SU-DHL-6 (cell line): ENCODE results near the gene CCR2.

ENCODE experiments used
- H2AFZ ChIP-seq: fragments of 200-600 bp; sonication (generic); 2 replicates; pipeline ENCODE4 v1.6.1; 2014; ENCODE audit warnings: low read depth, mild to moderate bottlenecking, moderate library complexity, mixed read lengths, antibody characterized with exemption, low read length; ENCODE audit not compliant: severe bottlenecking
- H3F3A ChIP-seq: fragments of 200-600 bp; shearing (Covaris generic); 2 replicates; pipeline ENCODE4 v1.6.0; 2016; ENCODE audit warnings: antibody characterized with exemption, mild to moderate bottlenecking; ENCODE audit not compliant: insufficient read depth
- H3K27ac ChIP-seq: fragments of 200-600 bp; sonication (generic); 2 replicates; pipeline ENCODE4 v1.5.1; 2016; ENCODE audit warnings: low read depth, mild to moderate bottlenecking, low read length, moderate library complexity, mixed read lengths
- H3K27me3 ChIP-seq: fragments of 200-600 bp; sonication (generic), shearing (Covaris generic); 2 replicates; pipeline ENCODE4 v1.6.0; 2014; ENCODE audit warnings: mild to moderate bottlenecking, low read length
- H3K36me3 ChIP-seq: fragments of 200-600 bp; sonication (generic); 2 replicates; pipeline ENCODE4 v1.6.1; 2014; ENCODE audit warnings: mild to moderate bottlenecking, low read length, mixed read lengths
- H3K4me2 ChIP-seq: fragments of 300-600, 200-600 bp; shearing (Covaris generic), sonication (generic); 2 replicates; pipeline ENCODE4 v1.6.0; 2014; ENCODE audit warnings: low read length, low read depth, mild to moderate bottlenecking; ENCODE audit not compliant: poor library complexity, severe bottlenecking
- H3K4me3 ChIP-seq: fragments of 200-600 bp; sonication (generic); 2 replicates; pipeline ENCODE4 v1.5.1; 2014; ENCODE audit warnings: antibody characterized with exemption, low read length, mild to moderate bottlenecking, mixed read lengths; ENCODE audit not compliant: insufficient read depth, poor library complexity, severe bottlenecking
- H3K79me2 ChIP-seq: fragments of 200-600 bp; sonication (generic); 2 replicates; pipeline ENCODE4 v1.6.1; 2014; ENCODE audit warnings: mild to moderate bottlenecking, low read length, moderate library complexity; ENCODE audit not compliant: insufficient read depth
- H3K9ac ChIP-seq: fragments of 200-600 bp; sonication (generic); 2 replicates; pipeline ENCODE4 v1.7.0; 2014; ENCODE audit warnings: mild to moderate bottlenecking, low read length
- H3K9me2 ChIP-seq: fragments of 200-600 bp; sonication (generic); replicated peaks from 2 replicates; pipeline ENCODE4 v1.6.1; 2014; ENCODE audit warnings: low read length; ENCODE audit not compliant: insufficient read depth
- H3K9me3 ChIP-seq: fragments of 200-600 bp; sonication (generic); 2 replicates; pipeline ENCODE4 v1.6.1; 2014; ENCODE audit warnings: low read length, mixed read lengths; ENCODE audit not compliant: insufficient read depth
- H4K20me1 ChIP-seq: fragments of 200-600 bp; sonication (generic); 2 replicates; pipeline ENCODE4 v1.6.1; 2014; ENCODE audit warnings: low read depth, mild to moderate bottlenecking, antibody characterized with exemption, low read length, moderate library complexity, mixed read lengths
- CTCF ChIP-seq: fragments of 200-600 bp; sonication (generic); IDR thresholded peaks from one replicate; pipeline ENCODE4 v1.5.1; 2017; ENCODE audit warnings: antibody characterized with exemption, mild to moderate bottlenecking, low read length, moderate library complexity; ENCODE audit not compliant: insufficient read depth, poor library complexity, severe bottlenecking
- EZH2phosphoT487 ChIP-seq: fragments of 200-600 bp; sonication (generic), shearing (Covaris generic); conservative IDR thresholded peaks from 2 replicates; pipeline ENCODE4 v1.6.1; 2018; ENCODE audit warnings: mild to moderate bottlenecking, antibody characterized with exemption, low read length, moderate library complexity, mixed read lengths

CCR2 gene

GRCh38 chr3:46314517-46314916 is 39.4 kb upstream of the CCR2 start:
- no peak overlapping the region for H3K27ac ChIP-seq
- H3K4me3 ChIP-seq = no peak overlapping the region
- H4K20me1 ChIP-seq = no peaks in the 10 kb centered on the region
- H3K36me3 ChIP-seq = no peaks in the 10 kb centered on the region
- H3K79me2 ChIP-seq = no peaks in the 10 kb centered on the region
- H3K9me3 ChIP-seq = no peaks in the 10 kb centered on the region
- TF ChIP-seq CTCF (no peak), EZH2phosphoT487 (no peak)
- H3K4me2 ChIP-seq = no peak overlapping the region
- no peak overlapping the region for H3K9ac ChIP-seq
- no peaks in the 10 kb centered on the region for H3F3A ChIP-seq
- H2AFZ ChIP-seq = no peak overlapping the region
- no peaks in the 10 kb centered on the region for H3K9me2 ChIP-seq
- no peaks in the 10 kb centered on the region for H3K27me3 ChIP-seq

GRCh38 chr3:46316206-46316605 is 37.7 kb upstream of the CCR2 start:
- Histone ChIP-seq H3K9ac (no peak overlapping the region), H3K36me3 (no peaks in the 10 kb centered on the region), H3K27ac (no peak overlapping the region), H3F3A (no peaks in the 10 kb centered on the region), H3K79me2 (no peaks in the 10 kb centered on the region), H3K9me3 (no peaks in the 10 kb centered on the region), H3K9me2 (no peaks in the 10 kb centered on the region), H3K27me3 (no peaks in the 10 kb centered on the region), H4K20me1 (no peaks in the 10 kb centered on the region), H3K4me3 (no peak overlapping the region), H2AFZ (no peak overlapping the region), H3K4me2 (no peak overlapping the region)
- TF ChIP-seq EZH2phosphoT487 = no peak
- TF ChIP-seq CTCF = no peak

DNA sequence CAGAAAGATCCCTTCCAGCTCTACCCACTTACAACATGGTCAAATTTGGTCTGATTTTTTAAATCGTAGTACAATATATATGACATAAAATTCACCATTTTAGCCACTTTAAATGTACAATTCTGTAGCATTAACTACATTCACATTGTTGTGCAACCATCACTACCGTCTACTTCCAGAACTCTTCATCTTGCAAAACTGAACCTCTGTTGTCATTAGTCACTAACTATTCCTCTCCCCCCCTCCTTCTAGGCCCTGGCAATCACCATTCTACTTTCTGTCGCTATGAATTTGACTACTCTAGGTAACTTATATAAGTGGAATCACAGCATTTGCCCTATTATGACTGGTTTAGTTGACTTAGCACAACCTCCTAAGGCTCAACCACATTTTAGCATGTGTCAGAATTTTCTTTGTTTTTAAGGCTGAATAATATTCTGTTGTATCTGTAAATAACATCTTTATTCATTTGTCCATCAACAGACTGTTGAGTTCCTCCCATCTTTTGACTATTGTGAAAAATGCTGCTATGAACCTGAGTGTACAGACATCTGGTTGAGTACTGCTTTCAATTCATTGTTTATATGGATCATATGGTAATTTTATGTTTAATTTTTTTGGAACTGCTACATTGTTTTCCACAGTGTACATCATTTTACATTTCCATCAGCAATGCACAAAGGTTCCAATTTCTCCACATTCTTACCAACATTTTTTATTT is 35.5 kb upstream of the CCR2 start:
- Histone ChIP-seq H3K9me3 (no peaks in the 10 kb centered on the region), H3K4me3 (no peak overlapping the region), H3K4me2 (no peak overlapping the region), H3K27me3 (no peaks in the 10 kb centered on the region), H3F3A (no peaks in the 10 kb centered on the region), H3K79me2 (no peaks in the 10 kb centered on the region), H3K27ac (no peak overlapping the region), H3K9me2 (no peaks in the 10 kb centered on the region), H3K36me3 (no peaks in the 10 kb centered on the region), H3K9ac (no peak overlapping the region), H2AFZ (no peak overlapping the region), H4K20me1 (no peaks in the 10 kb centered on the region)
- TF ChIP-seq CTCF = no peak
